ENCODE data around the gene RPP14. TPM values are rescaled to one million over a fixed set of nuclear protein-coding genes. Genes with fewer than 3 reads are reported as not detected.

RPP14 gene
- total RNA-seq, 1 experiment from 2014 or later = 30.0 TPM

GRCh38 chr3:58291671-58292338 lies 14.2 kb upstream of the RPP14 start:
- Histone ChIP-seq H2AFZ (ENCODE audit: low read length) (no peak overlapping the region), H3K9me2 (replicated peaks; ENCODE audit: low read length) (no peaks in the 10 kb centered on the region), H3K27me3 (ENCODE audit: low read length) (no peaks in the 10 kb centered on the region), H3K27ac (ENCODE audit: low read length) (no peak overlapping the region), H3K9me3 (ENCODE audit: low read length) (no peaks in the 10 kb centered on the region), H3K79me2 (ENCODE audit: low read length) (no peaks in the 10 kb centered on the region), H3K36me3 (ENCODE audit: low read depth, low read length) (0 out of 2 replicates have a peak, but pooled peaks cover 2% of the 10 kb centered on the region), H3K4me3 (ENCODE audit: low read length) (no peak overlapping the region), H3K4me2 (ENCODE audit: low read length) (no peak overlapping the region), H3F3A (ENCODE audit: low read length, unreplicated experiment) (no peaks in the 10 kb centered on the region), H3K4me1 (ENCODE audit: insufficient read depth, low read length) (no peaks in the 10 kb centered on the region), H3K9ac (ENCODE audit: low read length) (no peak overlapping the region), H4K20me1 (ENCODE audit: low read length) (no peaks in the 10 kb centered on the region)
- ChIA-PET POLR2A (ENCODE audit: unreplicated experiment) (no interaction called here), CTCF (interaction anchor here (0.6 kb wide), 1 partner anchor 15 kb away, joined by 4 read pairs; the partner anchor contains the start of genes HTD2 and RPP14)
- ATAC-seq (no peak), DNase-seq (no peak)
- BruUV-seq (replicated peaks) = no TSS peak
- intact Hi-C loops (cut with micrococcal nuclease) = no loop called here
- TF ChIP-seq EZH2 (IDR thresholded peaks at IDR 0.05; ENCODE audit: low read length, unreplicated experiment) (no peak), EZH2phosphoT487 (IDR thresholded peaks at IDR 0.05; ENCODE audit: borderline replicate concordance, low read length) (no peak)
- TF ChIP-seq, protein P1, sequence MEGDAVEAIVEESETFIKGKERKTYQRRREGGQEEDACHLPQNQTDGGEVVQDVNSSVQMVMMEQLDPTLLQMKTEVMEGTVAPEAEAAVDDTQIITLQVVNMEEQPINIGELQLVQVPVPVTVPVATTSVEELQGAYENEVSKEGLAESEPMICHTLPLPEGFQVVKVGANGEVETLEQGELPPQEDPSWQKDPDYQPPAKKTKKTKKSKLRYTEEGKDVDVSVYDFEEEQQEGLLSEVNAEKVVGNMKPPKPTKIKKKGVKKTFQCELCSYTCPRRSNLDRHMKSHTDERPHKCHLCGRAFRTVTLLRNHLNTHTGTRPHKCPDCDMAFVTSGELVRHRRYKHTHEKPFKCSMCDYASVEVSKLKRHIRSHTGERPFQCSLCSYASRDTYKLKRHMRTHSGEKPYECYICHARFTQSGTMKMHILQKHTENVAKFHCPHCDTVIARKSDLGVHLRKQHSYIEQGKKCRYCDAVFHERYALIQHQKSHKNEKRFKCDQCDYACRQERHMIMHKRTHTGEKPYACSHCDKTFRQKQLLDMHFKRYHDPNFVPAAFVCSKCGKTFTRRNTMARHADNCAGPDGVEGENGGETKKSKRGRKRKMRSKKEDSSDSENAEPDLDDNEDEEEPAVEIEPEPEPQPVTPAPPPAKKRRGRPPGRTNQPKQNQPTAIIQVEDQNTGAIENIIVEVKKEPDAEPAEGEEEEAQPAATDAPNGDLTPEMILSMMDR (conservative IDR thresholded peaks at IDR 0.05; ENCODE audit: low read depth, low read length) = no peak

DNA sequence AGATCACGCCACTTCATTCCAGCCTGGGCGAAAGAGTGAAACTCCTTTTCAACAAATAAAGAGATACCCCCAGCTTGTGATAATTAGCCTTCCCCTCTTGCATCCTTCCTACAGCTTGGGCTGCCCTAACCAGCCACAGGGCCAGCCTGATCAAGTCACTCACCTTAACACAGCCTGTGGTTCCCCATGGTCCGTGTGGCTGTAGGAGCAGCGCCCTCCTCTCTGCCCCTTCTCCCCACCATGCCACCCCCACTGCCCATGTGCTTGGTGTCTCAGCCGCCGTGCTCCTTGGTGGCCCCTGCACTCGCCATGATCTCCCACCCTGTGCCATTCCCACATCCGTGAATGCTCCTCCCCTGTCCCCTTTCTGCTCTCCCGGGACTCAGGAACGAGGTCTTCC lies 13.2 kb upstream of the RPP14 start:
- BruUV-seq (replicated peaks) = no TSS peak
- no peak overlapping the region for H2AFZ ChIP-seq (ENCODE audit: low read length)
- H3K4me3 ChIP-seq (ENCODE audit: low read length) = no peak overlapping the region
- H3K4me1 ChIP-seq (ENCODE audit: insufficient read depth, low read length) = no peaks in the 10 kb centered on the region
- H3F3A ChIP-seq (ENCODE audit: low read length, unreplicated experiment) = no peaks in the 10 kb centered on the region
- H3K36me3 ChIP-seq (ENCODE audit: low read depth, low read length) = 0 out of 2 replicates have a peak, but pooled peaks cover 2% of the 10 kb centered on the region
- no peak overlapping the region for H3K4me2 ChIP-seq (ENCODE audit: low read length)
- H3K9me3 ChIP-seq (ENCODE audit: low read length) = no peaks in the 10 kb centered on the region
- no peak for TF ChIP-seq EZH2 (IDR thresholded peaks at IDR 0.05; ENCODE audit: low read length, unreplicated experiment)
- TF ChIP-seq, protein P1 (conservative IDR thresholded peaks at IDR 0.05; ENCODE audit: low read depth, low read length) = no peak
- no peak for TF ChIP-seq EZH2phosphoT487 (IDR thresholded peaks at IDR 0.05; ENCODE audit: borderline replicate concordance, low read length)
- no peaks in the 10 kb centered on the region for H3K79me2 ChIP-seq (ENCODE audit: low read length)
- intact Hi-C loops (cut with micrococcal nuclease) = no loop called here
- DNase-seq (no peak), ATAC-seq (no peak)
- H4K20me1 ChIP-seq (ENCODE audit: low read length) = no peaks in the 10 kb centered on the region
- no peaks in the 10 kb centered on the region for H3K9me2 ChIP-seq (replicated peaks; ENCODE audit: low read length)
- ChIA-PET POLR2A (ENCODE audit: unreplicated experiment) (no interaction called here), CTCF (no interaction called here)
- H3K9ac ChIP-seq (ENCODE audit: low read length) = no peak overlapping the region
- H3K27me3 ChIP-seq (ENCODE audit: low read length) = no peaks in the 10 kb centered on the region
- H3K27ac ChIP-seq (ENCODE audit: low read length) = no peak overlapping the region

GRCh38 chr3:58293516-58293915 lies 12.5 kb upstream of the RPP14 start:
- Histone ChIP-seq H3K9ac (ENCODE audit: low read length) (no peak overlapping the region), H4K20me1 (ENCODE audit: low read length) (no peaks in the 10 kb centered on the region), H3K9me2 (replicated peaks; ENCODE audit: low read length) (no peaks in the 10 kb centered on the region), H3K27me3 (ENCODE audit: low read length) (no peaks in the 10 kb centered on the region), H3K4me3 (ENCODE audit: low read length) (no peak overlapping the region), H3K79me2 (ENCODE audit: low read length) (no peaks in the 10 kb centered on the region), H3F3A (ENCODE audit: low read length, unreplicated experiment) (no peaks in the 10 kb centered on the region), H3K27ac (ENCODE audit: low read length) (no peak overlapping the region), H3K36me3 (ENCODE audit: low read depth, low read length) (0 out of 2 replicates have a peak, but pooled peaks cover 2% of the 10 kb centered on the region), H3K4me1 (ENCODE audit: insufficient read depth, low read length) (no peaks in the 10 kb centered on the region), H3K4me2 (ENCODE audit: low read length) (no peak overlapping the region), H3K9me3 (ENCODE audit: low read length) (no peaks in the 10 kb centered on the region), H2AFZ (ENCODE audit: low read length) (no peak overlapping the region)
- BruUV-seq (replicated peaks) = no TSS peak
- POLR2A ChIA-PET (ENCODE audit: unreplicated experiment) = no interaction called here
- no peak for TF ChIP-seq EZH2phosphoT487 (IDR thresholded peaks at IDR 0.05; ENCODE audit: borderline replicate concordance, low read length)
- no peak for TF ChIP-seq EZH2 (IDR thresholded peaks at IDR 0.05; ENCODE audit: low read length, unreplicated experiment)
- TF ChIP-seq, protein P1 (conservative IDR thresholded peaks at IDR 0.05; ENCODE audit: low read depth, low read length) = no peak
- CTCF ChIA-PET = no interaction called here
- ATAC-seq = no peak
- intact Hi-C loops (cut with micrococcal nuclease) = no loop called here
- DNase-seq = no peak

All from PC-3 (cell line).